Measurements from ENCODE around the gene RNU1-2. TPM values are rescaled to one million over a fixed set of nuclear protein-coding genes. Genes with fewer than 3 reads are reported as not detected.

Gene RNU1-2
- total RNA-seq, 1 experiment from 2014 or later, result 2,051 TPM

GRCh38 chr1:16921391-16922185, 25.8 kb downstream of the RNU1-2 start, which contains the start of gene CROCC:
Gene CROCC (plus strand): TSS chr1:16921931. CDS start chr1:16922019, 88 bp downstream.
- Histone ChIP-seq H2AFZ (ENCODE audit: low read length) (no peak within 1 kb of the TSS), H3K79me1 (ENCODE audit: insufficient read depth, low read depth, low read length, poor library complexity, severe bottlenecking) (no peaks in the 10 kb centered on the region), H3K18ac (ENCODE audit: insufficient read length, low read depth, low read length) (no peak within 1 kb of the TSS), H2AK5ac (ENCODE audit: insufficient read length, low read length) (no peak within 1 kb of the TSS), H4K91ac (ENCODE audit: insufficient read length, low read depth, low read length) (no peak within 1 kb of the TSS), H2BK12ac (ENCODE audit: insufficient read length, low read depth, low read length) (no peak within 1 kb of the TSS), H3K9ac (ENCODE audit: extremely low read depth, insufficient read length, low read length) (peak within 1 kb of the TSS; percentile 1), H3K27me3 (ENCODE audit: insufficient read depth, low read length) (no peaks in the 10 kb centered on the region), H2BK5ac (ENCODE audit: insufficient read length, low read length) (no peak within 1 kb of the TSS), H2BK20ac (ENCODE audit: low read depth, low read length, poor library complexity, severe bottlenecking) (no peak within 1 kb of the TSS), H3K4me1 (ENCODE audit: insufficient read depth, low read length) (no peaks in the 10 kb centered on the region), H3K4ac (ENCODE audit: low read depth, low read length) (no peak within 1 kb of the TSS), H3T11ph (ENCODE audit: low read length) (no peak within 1 kb of the TSS), H3K4me2 (ENCODE audit: insufficient read depth, insufficient read length, low read length) (peak within 1 kb of the TSS; percentile 32), H3K9me3 (ENCODE audit: control insufficient read depth, low read depth, low read length) (no peaks in the 10 kb centered on the region), H3K56ac (ENCODE audit: insufficient read length, low read depth, low read length) (no peak within 1 kb of the TSS), H4K5ac (ENCODE audit: insufficient read length, low read depth, low read length) (no peak within 1 kb of the TSS), H3K27ac (ENCODE audit: insufficient read length, low read depth, low read length) (peak within 1 kb of the TSS; percentile 28), H3K79me2 (ENCODE audit: insufficient read depth, low read length) (peaks cover 6% of the 10 kb centered on the region; the same call in 1 of the 2 replicates), H4K20me1 (ENCODE audit: control insufficient read depth, insufficient read depth, insufficient read length) (no peaks in the 10 kb centered on the region), H2BK120ac (ENCODE audit: low read depth, low read length, poor library complexity, severe bottlenecking) (no peak within 1 kb of the TSS), H2BK15ac (ENCODE audit: low read depth, low read length) (no peak within 1 kb of the TSS), H3K23me2 (ENCODE audit: insufficient read length, low read depth, low read length, poor library complexity, severe bottlenecking) (peaks cover 5% of the 10 kb centered on the region), H3K23ac (ENCODE audit: insufficient read length, low read depth, low read length) (no peak within 1 kb of the TSS), H3K14ac (ENCODE audit: insufficient read depth, low read length) (no peak within 1 kb of the TSS), H4K8ac (replicated peaks; ENCODE audit: insufficient read length, low read depth, low read length) (no peak within 1 kb of the TSS)
- DNase-seq, result peak; percentile 95
- peak within 1 kb of the TSS; percentile 64 to 96 (median 77) for H3K27ac Mint-ChIP-seq
- no peaks in the 10 kb centered on the region for H3K27me3 Mint-ChIP-seq (ENCODE audit: low read depth)
- peaks cover 25 to 42% of the 10 kb centered on the region in 2 experiments for H3K4me1 Mint-ChIP-seq
- H3K9me3 Mint-ChIP-seq, result no peaks in the 10 kb centered on the region
- no peaks in the 10 kb centered on the region; a peak in 1 of 7 replicates for H3K36me3 Mint-ChIP-seq (ENCODE audit: insufficient read depth in 1 of 3, low read depth in 3 of 3)
- H3K4me3 Mint-ChIP-seq, result peak within 1 kb of the TSS; percentile 84 to 95
- no CpG with 5 or more reads among the region's 17 CpGs for WGBS (ENCODE audit: extremely low coverage, insufficient read length, low lambda C conversion rate)
- TF ChIP-seq CTCF (conservative IDR thresholded peaks at IDR 0.05), result no peak
